IPS-15b (cell line): ENCODE data around the gene FAF1.

Source experiments
- H3K27me3 ChIP-seq: one replicate; pipeline ENCODE4 v1.6.1; 2013; ENCODE audit warnings: low read length; ENCODE audit not compliant: control insufficient read depth, insufficient read depth
- H3K36me3 ChIP-seq: one replicate; pipeline ENCODE4 v1.6.1; 2013; ENCODE audit warnings: low read length; ENCODE audit not compliant: control insufficient read depth, insufficient read depth
- H3K4me1 ChIP-seq: one replicate; pipeline ENCODE4 v1.6.1; 2013; ENCODE audit warnings: mild to moderate bottlenecking, low read length; ENCODE audit not compliant: control insufficient read depth, insufficient read depth
- H3K4me3 ChIP-seq: one replicate; pipeline ENCODE4 v1.5.1; 2013; ENCODE audit warnings: low read depth, low read length
- H3K9ac ChIP-seq: one replicate; pipeline ENCODE4 v1.6.1; 2013; ENCODE audit warnings: low read depth, mild to moderate bottlenecking, low read length
- H3K9me3 ChIP-seq: one replicate; pipeline ENCODE4 v1.6.1; 2013; ENCODE audit warnings: mild to moderate bottlenecking, low read length; ENCODE audit not compliant: control insufficient read depth, insufficient read depth

FAF1 gene

GRCh38 chr1:50858761-50859160 lies 101.3 kb downstream of the FAF1 start:
- H3K4me3 ChIP-seq: no peak overlapping the region
- no peaks in the 10 kb centered on the region for H3K4me1 ChIP-seq
- H3K36me3 ChIP-seq: no peaks in the 10 kb centered on the region
- no peaks in the 10 kb centered on the region for H3K9me3 ChIP-seq
- H3K27me3 ChIP-seq: no peaks in the 10 kb centered on the region
- no peak overlapping the region for H3K9ac ChIP-seq

GRCh38 chr1:50857702-50858101 lies 102.4 kb downstream of the FAF1 start:
- Histone ChIP-seq H3K9ac (no peak overlapping the region), H3K27me3 (no peaks in the 10 kb centered on the region), H3K36me3 (no peaks in the 10 kb centered on the region), H3K9me3 (no peaks in the 10 kb centered on the region), H3K4me1 (no peaks in the 10 kb centered on the region), H3K4me3 (no peak overlapping the region)

- Histone ChIP-seq H3K9ac (no peak overlapping the region), H3K4me3 (no peak overlapping the region), H3K27me3 (no peaks in the 10 kb centered on the region), H3K9me3 (no peaks in the 10 kb centered on the region), H3K36me3 (no peaks in the 10 kb centered on the region), H3K4me1 (no peaks in the 10 kb centered on the region)
Observed at GRCh38 chr1:50853325-50853724, 106.7 kb downstream of the FAF1 start.

GRCh38 chr1:50852889-50853288 lies 107.2 kb downstream of the FAF1 start:
- H3K4me1 ChIP-seq: no peaks in the 10 kb centered on the region
- no peaks in the 10 kb centered on the region for H3K9me3 ChIP-seq
- H3K9ac ChIP-seq: no peak overlapping the region
- no peaks in the 10 kb centered on the region for H3K36me3 ChIP-seq
- no peak overlapping the region for H3K4me3 ChIP-seq
- no peaks in the 10 kb centered on the region for H3K27me3 ChIP-seq

GRCh38 chr1:50851466-50851865 lies 108.6 kb downstream of the FAF1 start:
- no peaks in the 10 kb centered on the region for H3K36me3 ChIP-seq
- no peak overlapping the region for H3K4me3 ChIP-seq
- no peaks in the 10 kb centered on the region for H3K27me3 ChIP-seq
- no peaks in the 10 kb centered on the region for H3K4me1 ChIP-seq
- H3K9me3 ChIP-seq: no peaks in the 10 kb centered on the region
- no peak overlapping the region for H3K9ac ChIP-seq

- no peak overlapping the region for H3K4me3 ChIP-seq
- no peak overlapping the region for H3K9ac ChIP-seq
- H3K9me3 ChIP-seq: no peaks in the 10 kb centered on the region
- no peaks in the 10 kb centered on the region for H3K36me3 ChIP-seq
- no peaks in the 10 kb centered on the region for H3K27me3 ChIP-seq
- no peaks in the 10 kb centered on the region for H3K4me1 ChIP-seq
Observed at GRCh38 chr1:50851034-50851433, 109.0 kb downstream of the FAF1 start.

GRCh38 chr1:50847303-50847702 lies 112.8 kb downstream of the FAF1 start:
- no peaks in the 10 kb centered on the region for H3K9me3 ChIP-seq
- H3K27me3 ChIP-seq: no peaks in the 10 kb centered on the region
- H3K4me1 ChIP-seq: peaks cover under 1% of the 10 kb centered on the region
- H3K4me3 ChIP-seq: no peak overlapping the region
- H3K9ac ChIP-seq: no peak overlapping the region
- H3K36me3 ChIP-seq: no peaks in the 10 kb centered on the region

- no peaks in the 10 kb centered on the region for H3K27me3 ChIP-seq
- no peak overlapping the region for H3K9ac ChIP-seq
- no peaks in the 10 kb centered on the region for H3K9me3 ChIP-seq
- peaks cover 2% of the 10 kb centered on the region for H3K4me1 ChIP-seq
- H3K4me3 ChIP-seq: no peak overlapping the region
- H3K36me3 ChIP-seq: no peaks in the 10 kb centered on the region
Observed at GRCh38 chr1:50846224-50846839, 113.7 kb downstream of the FAF1 start.

- H3K9me3 ChIP-seq: no peaks in the 10 kb centered on the region
- H3K4me1 ChIP-seq: peaks cover 2% of the 10 kb centered on the region
- no peak overlapping the region for H3K4me3 ChIP-seq
- no peaks in the 10 kb centered on the region for H3K36me3 ChIP-seq
- no peaks in the 10 kb centered on the region for H3K27me3 ChIP-seq
- no peak overlapping the region for H3K9ac ChIP-seq
Observed at GRCh38 chr1:50841791-50842387, 118.2 kb downstream of the FAF1 start.

GRCh38 chr1:50836117-50836516 lies 124.0 kb downstream of the FAF1 start:
- H3K9ac ChIP-seq: no peak overlapping the region
- H3K36me3 ChIP-seq: no peaks in the 10 kb centered on the region
- no peaks in the 10 kb centered on the region for H3K9me3 ChIP-seq
- H3K27me3 ChIP-seq: no peaks in the 10 kb centered on the region
- no peak overlapping the region for H3K4me3 ChIP-seq
- no peaks in the 10 kb centered on the region for H3K4me1 ChIP-seq

- Histone ChIP-seq H3K9me3 (no peaks in the 10 kb centered on the region), H3K27me3 (no peaks in the 10 kb centered on the region), H3K4me3 (no peak overlapping the region), H3K9ac (no peak overlapping the region), H3K36me3 (no peaks in the 10 kb centered on the region), H3K4me1 (no peaks in the 10 kb centered on the region)
Observed at GRCh38 chr1:50833216-50833615, 126.9 kb downstream of the FAF1 start.

GRCh38 chr1:50832167-50832566 lies 127.9 kb downstream of the FAF1 start:
- Histone ChIP-seq H3K36me3 (no peaks in the 10 kb centered on the region), H3K27me3 (no peaks in the 10 kb centered on the region), H3K9me3 (no peaks in the 10 kb centered on the region), H3K9ac (no peak overlapping the region), H3K4me1 (no peaks in the 10 kb centered on the region), H3K4me3 (no peak overlapping the region)
